T-helper 17 cell (primary cell): ENCODE results near the gene NUDT7. TPM values are rescaled to one million over a fixed set of nuclear protein-coding genes. Genes with fewer than 3 reads are reported as not detected.

Experiments
- ATAC-seq: fragments of 150-1000 bp; cut with Tn5 transposase; 2 replicates; pipeline ENCODE4 v1.10.0; 2021; ENCODE audit warnings: mild to moderate bottlenecking, moderate library complexity
- DNase-seq, 3 donors: peaks; one replicate each; pipeline versions ENCODE4 v3.0.0 to v3.0.0-alpha.2; 2020 to 2021
- H3K9me3 ChIP-seq: one replicate; pipeline ENCODE4 v1.7.0; 2013; ENCODE audit warnings: low read length, mild to moderate bottlenecking; ENCODE audit not compliant: control insufficient read depth, poor library complexity, severe bottlenecking
- H3K27ac Mint-ChIP-seq: one replicate; pipeline ENCODE4 v1.8.0; 2022; ENCODE audit warnings: mild to moderate bottlenecking, moderate library complexity, mixed read lengths
- H3K27me3 Mint-ChIP-seq: one replicate; pipeline ENCODE4 v1.8.0; 2022; ENCODE audit warnings: mixed read lengths
- H3K36me3 Mint-ChIP-seq: one replicate; pipeline ENCODE4 v1.8.0; 2022; ENCODE audit warnings: low read depth, mixed read lengths
- H3K4me1 Mint-ChIP-seq: one replicate; pipeline ENCODE4 v1.8.0; 2022; ENCODE audit warnings: mild to moderate bottlenecking, mixed read lengths
- H3K4me3 Mint-ChIP-seq: one replicate; pipeline ENCODE4 v1.8.0; 2022; ENCODE audit warnings: mild to moderate bottlenecking, moderate library complexity, mixed read lengths
- total RNA-seq, 4 donors: library from RNA in 2 of 4; stranded (reverse) in 2 of 4; gene quantifications; one replicate each; pipeline ENCODE4 v1.2.3 and lab custom pipeline; 2022 to 2026

NUDT7 gene
- total RNA-seq, 2 donors from 2014 or later, result 3.5 to 4.0 TPM

DNA sequence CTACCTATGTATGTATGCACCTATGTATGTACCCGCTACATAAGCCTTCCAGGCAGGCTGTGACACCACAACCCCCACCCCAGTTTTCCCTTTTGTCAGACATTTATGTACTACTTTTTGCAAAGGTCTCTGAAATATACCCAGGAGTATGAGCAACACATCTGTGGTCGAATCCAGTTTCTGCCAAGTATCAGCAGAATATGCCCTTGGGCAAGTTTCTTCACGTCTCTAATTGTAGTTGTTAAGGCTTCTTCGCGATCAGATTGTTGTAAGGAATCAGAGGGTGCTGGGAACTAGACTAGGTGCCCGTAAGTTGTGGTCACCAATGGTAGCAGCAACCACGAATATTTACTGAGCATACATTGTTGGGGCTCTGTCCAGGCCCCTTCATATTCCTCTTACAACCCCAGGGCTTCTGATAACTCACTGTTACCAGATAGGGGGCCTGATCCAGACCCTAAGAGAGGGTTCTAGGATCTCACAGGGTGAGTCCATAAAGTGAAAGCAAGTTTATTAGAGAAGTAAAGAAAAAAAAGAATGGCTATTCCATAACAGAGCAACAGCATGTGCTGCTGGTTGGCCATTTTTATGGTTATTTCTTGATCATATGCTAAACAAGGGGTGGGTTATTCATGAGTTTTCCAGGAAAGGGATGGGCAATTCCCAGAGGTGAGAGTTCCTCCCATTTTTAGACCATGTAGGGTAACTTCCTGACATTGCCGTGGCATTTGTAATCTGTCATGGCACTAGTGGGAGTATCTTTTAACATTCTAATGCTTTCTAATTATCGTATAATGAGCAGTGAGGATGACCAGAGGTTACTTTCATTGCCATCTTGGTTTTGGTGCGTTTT, 16.6 kb downstream of the NUDT7 start:
- no peaks in the 10 kb centered on the region for H3K36me3 Mint-ChIP-seq
- H3K27me3 Mint-ChIP-seq, result no peaks in the 10 kb centered on the region
- peaks cover 3% of the 10 kb centered on the region for H3K4me1 Mint-ChIP-seq
- DNase-seq (no peak), ATAC-seq (no peak)
- H3K27ac Mint-ChIP-seq, result peak overlapping the region; percentile 3
- H3K9me3 ChIP-seq, result no peaks in the 10 kb centered on the region
- no peak overlapping the region for H3K4me3 Mint-ChIP-seq

DNA sequence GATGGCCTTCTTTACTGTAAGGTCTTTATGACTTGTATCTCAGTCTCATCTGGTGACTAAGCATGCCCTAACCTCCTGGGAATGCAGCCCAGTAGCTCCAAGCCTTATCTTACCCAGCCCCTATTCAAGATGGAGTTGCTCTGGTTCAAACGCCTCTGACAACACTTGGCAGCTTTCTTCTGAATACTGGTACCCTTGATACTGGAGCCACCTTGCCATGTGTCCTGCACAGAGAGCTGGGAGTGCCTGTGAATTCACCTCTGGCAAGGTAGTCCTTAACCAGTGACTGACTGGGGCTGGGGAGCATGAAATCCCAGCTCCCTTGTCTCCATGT, 17.2 kb downstream of the NUDT7 start:
- Mint-ChIP-seq H3K36me3 (no peaks in the 10 kb centered on the region), H3K27me3 (no peaks in the 10 kb centered on the region), H3K4me3 (no peak overlapping the region), H3K27ac (no peak overlapping the region), H3K4me1 (peaks cover 3% of the 10 kb centered on the region)
- ATAC-seq, result no peak
- no peak for DNase-seq
- H3K9me3 ChIP-seq, result no peaks in the 10 kb centered on the region

DNA sequence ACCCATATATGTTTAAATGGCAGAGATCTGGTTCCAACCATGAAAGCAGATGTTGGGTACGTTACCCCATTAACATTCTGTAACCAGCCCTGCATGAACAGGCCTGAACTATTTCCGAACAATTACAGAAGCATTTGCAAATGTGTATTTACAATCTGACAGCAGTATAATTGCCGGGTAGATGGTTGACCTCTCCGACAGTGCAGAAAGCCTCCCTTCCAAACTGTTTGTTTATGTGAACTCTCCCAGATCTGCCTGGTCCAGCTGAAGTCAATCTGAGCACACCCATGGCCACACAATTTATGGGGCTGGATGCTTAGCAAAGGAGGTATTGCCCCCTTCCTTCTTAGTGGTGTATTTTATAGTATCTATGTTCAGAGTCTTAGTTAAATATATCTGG, 21.8 kb downstream of the NUDT7 start:
- Mint-ChIP-seq H3K4me3 (no peak overlapping the region), H3K27me3 (peaks cover 11% of the 10 kb centered on the region), H3K36me3 (no peaks in the 10 kb centered on the region), H3K27ac (no peak overlapping the region), H3K4me1 (no peaks in the 10 kb centered on the region)
- no peak for DNase-seq
- no peak for ATAC-seq
- no peaks in the 10 kb centered on the region for H3K9me3 ChIP-seq

DNA sequence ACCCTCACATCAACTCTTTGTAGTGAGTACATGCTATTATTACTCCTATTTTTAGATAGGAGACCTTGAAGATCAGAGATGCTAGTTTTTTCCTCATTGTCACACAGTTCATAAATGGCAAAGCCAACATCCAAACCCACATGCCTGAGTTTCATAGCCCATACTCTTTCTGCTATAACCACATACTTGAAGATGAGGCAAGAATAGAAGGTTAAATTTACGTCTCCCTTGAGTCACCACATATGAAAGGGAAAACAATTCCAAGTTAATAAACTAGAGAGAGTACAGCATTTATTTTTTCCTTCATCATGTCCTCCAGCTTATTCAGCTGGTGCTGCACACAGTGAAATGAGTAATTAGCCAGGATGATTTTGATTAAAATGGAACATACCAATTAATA, 23.7 kb downstream of the NUDT7 start:
- Mint-ChIP-seq H3K27me3 (peaks cover 17% of the 10 kb centered on the region), H3K36me3 (no peaks in the 10 kb centered on the region), H3K4me3 (no peak overlapping the region), H3K27ac (no peak overlapping the region), H3K4me1 (no peaks in the 10 kb centered on the region)
- no peak for ATAC-seq
- no peaks in the 10 kb centered on the region for H3K9me3 ChIP-seq
- DNase-seq, result no peak

DNA sequence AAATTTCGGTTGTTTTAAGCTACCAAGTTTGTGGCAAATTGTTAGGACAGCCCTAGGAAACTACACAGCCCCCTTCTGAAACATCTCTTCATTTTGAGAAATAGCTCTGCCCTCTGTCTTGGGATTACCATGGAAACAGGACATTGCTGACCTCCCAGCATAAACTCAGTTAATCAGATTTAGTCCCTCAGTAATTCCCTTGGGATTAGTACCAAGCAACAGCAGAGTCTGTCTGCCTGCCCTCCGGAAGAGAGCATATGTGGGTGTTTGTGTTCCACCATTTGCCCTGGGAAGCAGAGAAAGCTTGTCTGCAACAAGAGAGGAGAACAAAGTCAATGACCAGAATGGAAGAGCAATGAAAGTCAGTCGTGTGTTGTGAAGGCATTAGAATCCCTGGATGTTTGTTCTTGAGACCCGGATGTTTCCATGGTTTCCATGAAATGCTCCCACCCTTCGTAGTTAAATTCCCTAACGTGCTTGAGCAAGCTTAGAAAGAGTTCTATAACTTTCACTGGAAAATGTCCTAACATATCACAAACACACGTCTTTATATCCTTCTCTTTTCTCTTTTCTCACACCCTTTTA, 26.2 kb downstream of the NUDT7 start:
- Mint-ChIP-seq H3K27ac (no peak overlapping the region), H3K4me1 (no peaks in the 10 kb centered on the region), H3K27me3 (peaks cover 31% of the 10 kb centered on the region), H3K36me3 (no peaks in the 10 kb centered on the region), H3K4me3 (no peak overlapping the region)
- ATAC-seq (no peak), DNase-seq (no peak)
- H3K9me3 ChIP-seq, result no peaks in the 10 kb centered on the region

DNA sequence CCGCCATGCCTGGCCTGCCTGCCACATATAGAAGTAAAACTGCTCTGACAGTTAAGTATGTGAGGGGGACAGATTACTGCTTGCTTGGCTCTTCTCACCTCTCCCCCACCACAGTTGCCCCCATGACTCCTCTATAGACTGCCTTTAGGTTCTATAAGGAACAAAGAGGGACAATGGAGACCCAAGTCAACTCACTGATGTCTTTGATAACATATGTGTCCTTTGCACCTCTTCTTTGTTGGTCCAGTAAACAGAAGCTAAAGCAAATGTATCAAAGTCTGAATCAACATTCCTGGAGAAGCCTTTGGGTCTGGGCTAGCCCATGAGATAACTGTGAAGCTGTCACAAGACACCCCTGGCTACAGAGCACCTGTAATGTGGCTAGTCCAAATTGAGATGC, 27.1 kb downstream of the NUDT7 start:
- Mint-ChIP-seq H3K4me1 (no peaks in the 10 kb centered on the region), H3K36me3 (no peaks in the 10 kb centered on the region), H3K27ac (no peak overlapping the region), H3K27me3 (peaks cover 38% of the 10 kb centered on the region), H3K4me3 (no peak overlapping the region)
- DNase-seq (no peak), ATAC-seq (no peak)
- H3K9me3 ChIP-seq, result no peaks in the 10 kb centered on the region

DNA sequence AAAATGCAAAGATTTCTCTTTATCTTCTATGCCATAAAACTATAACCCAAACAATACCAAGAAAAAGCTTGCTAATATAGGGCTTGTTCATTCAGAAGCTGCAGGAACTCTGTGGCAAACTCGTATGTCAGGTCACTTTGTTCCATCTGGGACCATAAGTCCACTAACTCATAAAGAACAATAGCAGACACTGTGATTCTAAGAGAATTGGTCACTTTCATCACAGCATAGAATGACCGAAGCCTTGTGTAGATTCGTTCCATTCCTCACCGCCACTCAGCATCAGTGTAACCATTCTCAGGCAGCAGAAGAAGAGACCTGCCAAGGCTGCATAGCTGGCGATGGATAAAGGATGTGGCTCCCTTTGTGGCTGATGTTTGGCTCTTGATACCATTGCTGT, 35.7 kb downstream of the NUDT7 start:
- H3K9me3 ChIP-seq, result no peaks in the 10 kb centered on the region
- ATAC-seq (no peak), DNase-seq (no peak)
- Mint-ChIP-seq H3K4me3 (no peak overlapping the region), H3K36me3 (no peaks in the 10 kb centered on the region), H3K4me1 (no peaks in the 10 kb centered on the region), H3K27me3 (peaks cover 20% of the 10 kb centered on the region), H3K27ac (no peak overlapping the region)

DNA sequence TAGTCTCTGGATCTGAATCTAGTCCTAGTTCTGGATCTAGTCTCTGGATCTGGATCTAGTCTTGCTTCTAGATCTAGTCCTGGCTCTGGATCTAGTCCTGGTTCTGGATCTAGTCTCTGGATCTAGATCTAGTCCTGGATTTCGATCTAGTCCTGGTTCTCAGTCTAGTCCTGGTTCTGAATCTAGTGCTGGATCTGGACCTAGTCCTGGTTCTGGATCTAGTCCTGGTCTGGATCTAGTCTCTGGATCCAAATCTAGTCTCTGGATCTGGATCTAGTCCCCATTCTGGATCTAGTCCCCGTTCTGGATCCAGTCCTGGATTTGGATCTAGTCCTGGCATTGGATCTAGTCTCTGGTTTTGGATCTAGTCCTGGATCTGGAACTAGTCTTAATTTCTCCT, 36.2 kb downstream of the NUDT7 start:
- Mint-ChIP-seq H3K4me3 (no peak overlapping the region), H3K4me1 (no peaks in the 10 kb centered on the region), H3K36me3 (no peaks in the 10 kb centered on the region), H3K27ac (no peak overlapping the region), H3K27me3 (peaks cover 20% of the 10 kb centered on the region)
- ATAC-seq (no peak), DNase-seq (no peak)
- no peaks in the 10 kb centered on the region for H3K9me3 ChIP-seq

DNA sequence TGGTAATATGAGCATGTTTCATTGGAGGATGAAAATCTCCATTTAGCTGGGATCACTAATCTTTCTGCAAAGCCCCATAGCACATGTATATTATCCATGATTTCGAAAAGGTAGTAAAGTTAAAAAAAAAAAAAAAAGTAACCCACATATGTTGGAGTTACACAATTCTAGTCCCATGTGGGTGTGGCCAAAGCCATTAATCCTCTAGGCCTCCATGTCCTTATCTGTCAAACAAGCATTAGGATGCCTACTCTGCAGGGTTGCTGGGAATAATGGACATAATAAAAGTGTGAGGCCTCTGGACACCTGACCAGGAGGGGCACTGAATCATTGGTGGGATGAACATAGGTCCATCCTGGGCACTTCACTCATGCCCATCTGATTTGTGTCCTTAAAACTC, 36.9 kb downstream of the NUDT7 start:
- ATAC-seq (no peak), DNase-seq (no peak)
- no peak overlapping the region for H3K27ac Mint-ChIP-seq
- H3K4me1 Mint-ChIP-seq, result no peaks in the 10 kb centered on the region
- peaks cover 13% of the 10 kb centered on the region for H3K27me3 Mint-ChIP-seq
- H3K36me3 Mint-ChIP-seq, result no peaks in the 10 kb centered on the region
- H3K9me3 ChIP-seq, result no peaks in the 10 kb centered on the region
- no peak overlapping the region for H3K4me3 Mint-ChIP-seq

DNA sequence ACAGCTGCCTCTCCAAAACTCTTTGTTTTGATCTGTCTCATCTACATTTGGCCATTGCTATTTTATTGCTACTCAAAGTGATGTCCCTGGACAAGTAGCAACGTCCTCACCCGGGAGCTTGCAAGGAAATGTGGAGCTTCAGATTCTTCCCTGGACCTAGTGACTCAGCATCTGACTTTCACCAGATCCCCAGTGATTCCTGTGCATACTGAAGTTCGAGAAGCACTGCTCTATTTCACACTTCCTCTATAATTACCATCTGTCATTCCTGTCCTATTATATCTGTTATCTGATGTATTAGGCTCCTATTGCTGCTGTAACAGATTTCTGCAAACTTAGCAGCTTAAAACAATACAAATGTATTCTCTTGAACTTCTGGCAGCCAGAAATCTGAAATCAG, 37.5 kb downstream of the NUDT7 start:
- H3K27me3 Mint-ChIP-seq, result peaks cover 13% of the 10 kb centered on the region

DNA sequence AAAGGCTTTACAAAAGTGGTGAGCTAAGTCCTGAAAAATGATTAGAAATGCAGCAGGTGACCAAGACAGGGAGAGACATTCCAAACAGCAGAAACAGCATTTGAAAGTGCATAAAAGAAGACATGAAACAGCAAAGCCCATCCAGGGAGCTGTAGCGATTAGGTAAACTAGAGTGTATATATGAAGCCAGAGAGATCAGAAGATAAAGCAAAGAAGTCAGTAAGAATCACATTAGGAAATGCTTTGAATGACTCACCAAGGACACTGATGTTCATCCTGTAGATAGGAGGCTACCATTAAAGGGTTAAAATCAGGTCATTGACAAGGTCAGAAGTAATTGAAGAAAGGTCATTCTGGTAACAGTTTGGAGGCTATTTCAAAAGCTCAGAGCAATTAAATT, 38.5 kb downstream of the NUDT7 start:
- Mint-ChIP-seq H3K27ac (no peak overlapping the region), H3K4me1 (no peaks in the 10 kb centered on the region), H3K27me3 (peaks cover 18% of the 10 kb centered on the region), H3K4me3 (no peak overlapping the region), H3K36me3 (peaks cover 2% of the 10 kb centered on the region)
- DNase-seq, result no peak
- no peak for ATAC-seq
- no peaks in the 10 kb centered on the region for H3K9me3 ChIP-seq

More for the DNA sequence above, 37.5 kb downstream of the NUDT7 start:
- no peaks in the 10 kb centered on the region for H3K9me3 ChIP-seq
- Mint-ChIP-seq H3K36me3 (no peaks in the 10 kb centered on the region), H3K4me1 (no peaks in the 10 kb centered on the region), H3K27ac (no peak overlapping the region), H3K4me3 (no peak overlapping the region)
- no peak for ATAC-seq
- no peak for DNase-seq

DNA sequence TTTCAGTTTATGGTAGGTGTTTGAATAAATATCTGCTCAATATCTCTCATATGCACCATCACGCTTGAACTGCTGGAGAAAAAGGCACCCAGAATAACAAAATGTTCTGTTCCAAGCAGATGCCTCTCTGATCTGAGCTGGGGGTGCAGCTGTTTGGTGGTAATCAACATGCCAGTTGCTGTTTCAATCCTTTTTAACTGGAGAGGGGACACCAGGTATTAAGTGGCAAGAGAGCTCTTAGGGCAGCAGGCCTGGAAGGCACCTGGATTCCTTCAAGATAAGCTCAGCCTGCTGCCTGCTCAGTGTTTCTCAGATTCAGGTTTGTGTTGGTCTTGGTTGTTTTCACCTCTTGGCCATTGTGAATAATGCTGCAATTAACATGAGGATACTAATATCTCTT, 38.9 kb downstream of the NUDT7 start:
- no peak overlapping the region for H3K4me3 Mint-ChIP-seq
- ATAC-seq, result no peak

DNA sequence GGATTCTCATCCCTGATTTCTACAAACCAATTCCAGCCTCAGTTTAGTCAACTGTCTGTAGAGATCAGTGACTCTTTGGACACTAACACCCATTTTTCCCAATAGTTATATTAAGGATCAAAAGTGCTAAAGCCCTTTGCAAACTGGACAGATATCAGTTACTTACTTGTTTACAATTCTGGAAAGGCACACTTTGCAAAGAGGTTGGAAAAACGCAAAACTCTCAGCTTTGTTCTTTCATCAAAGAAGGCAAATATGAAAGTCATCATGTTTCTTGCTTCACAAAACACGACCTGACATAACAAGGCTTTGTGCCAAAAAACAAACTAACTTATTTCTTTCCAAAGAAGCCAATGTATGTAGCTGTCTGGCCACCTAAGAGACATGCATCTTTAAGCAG, 39.9 kb downstream of the NUDT7 start:
- Mint-ChIP-seq H3K27ac (no peak overlapping the region), H3K36me3 (peaks cover 2% of the 10 kb centered on the region), H3K27me3 (peaks cover 10% of the 10 kb centered on the region), H3K4me3 (no peak overlapping the region), H3K4me1 (no peaks in the 10 kb centered on the region)
- DNase-seq (no peak), ATAC-seq (no peak)
- no peaks in the 10 kb centered on the region for H3K9me3 ChIP-seq

More for the DNA sequence above, 38.9 kb downstream of the NUDT7 start:
- DNase-seq, result no peak
- Mint-ChIP-seq H3K4me1 (no peaks in the 10 kb centered on the region), H3K27me3 (peaks cover 14% of the 10 kb centered on the region), H3K36me3 (peaks cover 2% of the 10 kb centered on the region), H3K27ac (no peak overlapping the region)
- no peaks in the 10 kb centered on the region for H3K9me3 ChIP-seq

DNA sequence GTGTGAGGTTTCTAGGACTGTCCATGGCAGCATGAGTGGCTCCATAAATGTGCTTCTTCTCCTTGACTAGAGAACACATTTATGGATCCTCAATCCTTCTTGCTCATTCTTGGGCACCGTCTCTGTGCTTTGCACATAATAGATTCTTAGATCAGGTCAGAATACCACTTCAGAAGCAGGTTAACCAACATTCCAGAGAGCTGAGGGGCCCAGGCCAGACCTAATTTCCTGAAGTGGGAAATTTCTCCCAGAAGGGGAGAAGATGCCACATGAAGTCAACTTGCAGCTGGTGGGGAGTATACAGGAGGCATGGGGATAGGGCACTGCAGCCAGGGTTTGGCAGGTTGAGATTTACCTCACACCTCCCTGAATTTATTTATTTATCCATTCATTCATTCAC, 41.7 kb downstream of the NUDT7 start:
- Mint-ChIP-seq H3K27me3 (peaks cover 17% of the 10 kb centered on the region), H3K4me1 (no peaks in the 10 kb centered on the region), H3K4me3 (no peak overlapping the region), H3K27ac (no peak overlapping the region), H3K36me3 (peaks cover 2% of the 10 kb centered on the region)
- no peaks in the 10 kb centered on the region for H3K9me3 ChIP-seq
- no peak for DNase-seq
- ATAC-seq, result no peak
